Measurements from ENCODE around the gene SLC27A5. TPM values are rescaled to one million over a fixed set of nuclear protein-coding genes. Genes with fewer than 3 reads are reported as not detected.

The SLC27A5 gene
- total RNA-seq, 3 donors from 2014 or later (not counting 1 experiment from before 2014, with no cell fraction given) = 4.6 to 7.0 (median 4.7) TPM

DNA sequence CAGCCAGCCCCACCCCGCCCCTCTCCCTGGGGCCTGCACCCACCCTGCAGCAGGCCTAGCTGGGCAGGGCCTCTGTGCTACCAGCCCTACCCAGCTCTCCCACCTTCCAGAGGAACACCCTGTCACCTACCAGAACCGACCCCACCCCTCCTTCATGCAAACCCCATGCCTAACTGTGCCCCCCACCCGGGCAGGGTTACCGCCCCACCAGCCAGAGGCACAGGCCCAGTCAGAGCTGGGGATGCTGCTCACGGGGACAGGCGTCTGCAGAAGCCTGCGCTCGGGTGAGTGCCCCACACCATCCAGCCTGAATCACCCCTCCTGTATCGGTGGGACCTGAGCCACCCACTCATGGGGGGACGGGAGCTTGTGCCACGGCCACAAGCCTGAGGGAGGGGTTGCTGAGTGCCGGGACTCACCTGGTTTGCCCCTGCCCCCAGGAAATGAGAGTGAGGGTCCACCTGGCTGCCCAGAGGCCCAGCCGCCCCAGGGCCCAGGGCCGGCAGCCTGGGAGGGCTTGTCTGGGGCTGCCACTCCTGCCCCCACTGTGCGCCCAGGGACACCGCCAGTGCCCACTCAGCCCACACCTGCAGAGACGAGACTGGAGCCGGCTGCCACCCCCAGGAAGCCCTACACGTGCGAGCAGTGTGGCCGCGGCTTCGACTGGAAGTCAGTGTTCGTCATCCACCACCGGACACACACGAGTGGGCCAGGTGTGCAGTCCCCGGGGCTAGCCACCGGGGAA lies 31.9 kb downstream of the SLC27A5 start:
- H3K9me3 Mint-ChIP-seq = no peaks in the 10 kb centered on the region
- no peak for ATAC-seq
- no peak overlapping the region for H3K4me3 Mint-ChIP-seq

DNA sequence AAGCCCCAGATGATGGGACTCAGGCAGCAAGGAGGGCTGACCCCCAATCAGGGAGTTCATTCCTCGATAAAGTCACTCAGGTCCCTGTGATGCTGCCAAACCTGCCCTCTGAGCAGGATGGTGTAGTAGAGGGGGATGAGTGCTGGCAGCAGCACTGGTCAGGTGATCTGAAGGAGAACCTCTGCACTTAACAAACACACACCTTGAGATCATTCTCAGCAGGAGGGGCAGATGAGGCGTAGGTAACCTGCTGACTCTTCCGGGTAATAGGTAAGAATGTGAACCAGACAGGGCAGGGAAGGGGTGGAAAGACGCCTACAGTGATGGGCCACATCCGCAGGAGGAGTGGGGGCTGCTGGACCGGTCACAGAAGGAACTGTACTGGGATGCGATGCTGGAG lies 32.5 kb downstream of the SLC27A5 start:
- Histone ChIP-seq H3K4me3 (ENCODE audit: low read length) (no peak overlapping the region), H3K9me3 (ENCODE audit: control insufficient read depth, insufficient read depth, low read length) (no peaks in the 10 kb centered on the region), H3K36me3 (ENCODE audit: control insufficient read depth, insufficient read depth, low read length) (peaks cover 2% of the 10 kb centered on the region), H3K27ac (ENCODE audit: low read length) (no peak overlapping the region), H3K27me3 (ENCODE audit: control insufficient read depth, insufficient read depth, low read length) (no peaks in the 10 kb centered on the region), H3K4me1 (ENCODE audit: control insufficient read depth, insufficient read depth, low read length) (peaks cover 21% of the 10 kb centered on the region)
- no peak overlapping the region for H3K4me3 Mint-ChIP-seq
- H3K27me3 Mint-ChIP-seq (ENCODE audit: low read depth in 2 of 2) = no peaks in the 10 kb centered on the region
- TF ChIP-seq, protein P1, sequence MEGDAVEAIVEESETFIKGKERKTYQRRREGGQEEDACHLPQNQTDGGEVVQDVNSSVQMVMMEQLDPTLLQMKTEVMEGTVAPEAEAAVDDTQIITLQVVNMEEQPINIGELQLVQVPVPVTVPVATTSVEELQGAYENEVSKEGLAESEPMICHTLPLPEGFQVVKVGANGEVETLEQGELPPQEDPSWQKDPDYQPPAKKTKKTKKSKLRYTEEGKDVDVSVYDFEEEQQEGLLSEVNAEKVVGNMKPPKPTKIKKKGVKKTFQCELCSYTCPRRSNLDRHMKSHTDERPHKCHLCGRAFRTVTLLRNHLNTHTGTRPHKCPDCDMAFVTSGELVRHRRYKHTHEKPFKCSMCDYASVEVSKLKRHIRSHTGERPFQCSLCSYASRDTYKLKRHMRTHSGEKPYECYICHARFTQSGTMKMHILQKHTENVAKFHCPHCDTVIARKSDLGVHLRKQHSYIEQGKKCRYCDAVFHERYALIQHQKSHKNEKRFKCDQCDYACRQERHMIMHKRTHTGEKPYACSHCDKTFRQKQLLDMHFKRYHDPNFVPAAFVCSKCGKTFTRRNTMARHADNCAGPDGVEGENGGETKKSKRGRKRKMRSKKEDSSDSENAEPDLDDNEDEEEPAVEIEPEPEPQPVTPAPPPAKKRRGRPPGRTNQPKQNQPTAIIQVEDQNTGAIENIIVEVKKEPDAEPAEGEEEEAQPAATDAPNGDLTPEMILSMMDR (IDR thresholded peaks at IDR 0.05) = no peak
- peaks cover 8 to 18% of the 10 kb centered on the region in 2 donors for H3K4me1 Mint-ChIP-seq
- DNase-seq (no peak), ATAC-seq (no peak)
- WGBS (ENCODE audit: insufficient coverage) = 96% methylated on average over 7 of the region's 7 CpGs
- intact Hi-C loops (cut with micrococcal nuclease) = no loop called here
- no peaks in the 10 kb centered on the region for H3K36me3 Mint-ChIP-seq
- H3K27ac Mint-ChIP-seq = no peak overlapping the region
- no peaks in the 10 kb centered on the region for H3K9me3 Mint-ChIP-seq

More for the DNA sequence above, 31.9 kb downstream of the SLC27A5 start:
- H3K36me3 Mint-ChIP-seq = no peaks in the 10 kb centered on the region
- peaks cover 19% of the 10 kb centered on the region for H3K4me1 ChIP-seq (ENCODE audit: control insufficient read depth, insufficient read depth, low read length)
- H3K27me3 Mint-ChIP-seq (ENCODE audit: low read depth in 2 of 2) = no peaks in the 10 kb centered on the region
- no peaks in the 10 kb centered on the region for H3K27me3 ChIP-seq (ENCODE audit: control insufficient read depth, insufficient read depth, low read length)
- no peak overlapping the region for H3K27ac ChIP-seq (ENCODE audit: low read length)
- peaks cover 8 to 18% of the 10 kb centered on the region in 2 donors for H3K4me1 Mint-ChIP-seq
- H3K9me3 ChIP-seq (ENCODE audit: control insufficient read depth, insufficient read depth, low read length) = no peaks in the 10 kb centered on the region
- H3K36me3 ChIP-seq (ENCODE audit: control insufficient read depth, insufficient read depth, low read length) = peaks cover 2% of the 10 kb centered on the region
- 89% methylated on average over 28 of the region's 28 CpGs for WGBS (ENCODE audit: insufficient coverage)
- intact Hi-C loops (cut with micrococcal nuclease) = no loop called here
- no peak overlapping the region for H3K4me3 ChIP-seq (ENCODE audit: low read length)
- DNase-seq = no peak
- TF ChIP-seq, protein P1 (IDR thresholded peaks at IDR 0.05) = no peak
- no peak overlapping the region for H3K27ac Mint-ChIP-seq

DNA sequence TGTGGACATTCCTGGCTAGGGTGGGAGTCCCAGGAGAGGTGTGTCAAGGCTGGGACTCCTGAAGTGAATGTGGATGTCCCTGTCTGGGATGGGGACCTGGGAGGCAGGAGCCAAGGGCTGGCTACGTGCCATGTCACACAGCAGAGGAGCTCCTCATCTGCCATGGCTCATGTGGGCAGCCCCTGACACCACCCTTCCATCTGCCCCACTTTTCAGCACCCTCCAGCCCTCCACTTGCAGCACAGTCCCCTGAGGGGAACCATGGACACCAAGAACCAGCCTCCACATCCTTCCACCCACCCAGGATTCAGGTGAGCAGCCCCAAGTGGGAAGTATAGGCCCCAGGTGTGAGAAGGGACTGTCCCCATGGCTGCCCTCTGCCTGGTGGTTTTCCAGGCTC lies 33.9 kb downstream of the SLC27A5 start:
- Histone ChIP-seq H3K4me1 (ENCODE audit: control insufficient read depth, insufficient read depth, low read length) (peaks cover 21% of the 10 kb centered on the region), H3K27ac (ENCODE audit: low read length) (no peak overlapping the region), H3K9me3 (ENCODE audit: control insufficient read depth, insufficient read depth, low read length) (no peaks in the 10 kb centered on the region), H3K27me3 (ENCODE audit: control insufficient read depth, insufficient read depth, low read length) (no peaks in the 10 kb centered on the region), H3K36me3 (ENCODE audit: control insufficient read depth, insufficient read depth, low read length) (peaks cover 4% of the 10 kb centered on the region), H3K4me3 (ENCODE audit: low read length) (no peak overlapping the region)
- intact Hi-C loops (cut with micrococcal nuclease) = no loop called here
- H3K4me3 Mint-ChIP-seq = no peak overlapping the region
- H3K27me3 Mint-ChIP-seq (ENCODE audit: low read depth in 2 of 2) = no peaks in the 10 kb centered on the region
- no peaks in the 10 kb centered on the region for H3K9me3 Mint-ChIP-seq
- H3K36me3 Mint-ChIP-seq = no peaks in the 10 kb centered on the region
- 100% methylated on average over 1 of the region's 1 CpG for WGBS (ENCODE audit: insufficient coverage)
- H3K27ac Mint-ChIP-seq = no peak overlapping the region
- peaks cover 8 to 18% of the 10 kb centered on the region in 2 donors for H3K4me1 Mint-ChIP-seq
- DNase-seq (no peak), ATAC-seq (no peak)
- TF ChIP-seq, protein P1 (IDR thresholded peaks at IDR 0.05) = no peak

DNA sequence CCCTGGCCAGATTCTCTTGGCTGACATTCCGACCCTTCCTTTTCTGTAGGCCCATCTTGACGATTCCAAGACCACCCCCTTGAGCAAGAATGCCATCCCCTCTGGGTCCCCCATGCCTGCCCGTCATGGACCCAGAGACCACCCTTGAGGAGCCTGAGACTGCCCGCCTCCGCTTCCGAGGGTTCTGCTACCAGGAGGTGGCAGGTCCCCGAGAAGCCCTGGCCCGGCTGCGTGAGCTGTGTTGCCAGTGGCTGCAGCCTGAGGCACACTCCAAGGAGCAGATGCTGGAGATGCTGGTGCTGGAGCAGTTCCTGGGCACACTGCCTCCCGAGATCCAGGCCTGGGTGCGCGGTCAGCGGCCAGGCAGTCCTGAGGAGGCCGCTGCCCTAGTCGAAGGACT lies 34.7 kb downstream of the SLC27A5 start:
- Histone ChIP-seq H3K4me1 (ENCODE audit: control insufficient read depth, insufficient read depth, low read length) (peaks cover 21% of the 10 kb centered on the region), H3K27ac (ENCODE audit: low read length) (peak overlapping the region; percentile 90), H3K9me3 (ENCODE audit: control insufficient read depth, insufficient read depth, low read length) (no peaks in the 10 kb centered on the region), H3K4me3 (ENCODE audit: low read length) (no peak overlapping the region), H3K27me3 (ENCODE audit: control insufficient read depth, insufficient read depth, low read length) (no peaks in the 10 kb centered on the region), H3K36me3 (ENCODE audit: control insufficient read depth, insufficient read depth, low read length) (peaks cover 12% of the 10 kb centered on the region)
- H3K27me3 Mint-ChIP-seq (ENCODE audit: low read depth in 2 of 2) = no peaks in the 10 kb centered on the region
- H3K36me3 Mint-ChIP-seq = no peaks in the 10 kb centered on the region
- ATAC-seq (no peak), DNase-seq (no peak)
- peaks cover 8 to 18% of the 10 kb centered on the region in 2 donors for H3K4me1 Mint-ChIP-seq
- H3K9me3 Mint-ChIP-seq = no peaks in the 10 kb centered on the region
- 95% methylated on average over 14 of the region's 15 CpGs for WGBS (ENCODE audit: insufficient coverage)
- intact Hi-C loops (cut with micrococcal nuclease) = no loop called here
- TF ChIP-seq, protein P1 (IDR thresholded peaks at IDR 0.05) = no peak
- H3K4me3 Mint-ChIP-seq = peak overlapping the region; percentile 93
- peak overlapping the region; percentile 94 to 99 for H3K27ac Mint-ChIP-seq

Data from natural killer cell (primary cell).